ENCODE measurements around the gene ZDHHC24. TPM values are rescaled to one million over a fixed set of nuclear protein-coding genes. Genes with fewer than 3 reads are reported as not detected.

ZDHHC24 gene
- total RNA-seq, 4 donors from 2014 or later: 9.9 to 18.0 (median 14.7) TPM

DNA sequence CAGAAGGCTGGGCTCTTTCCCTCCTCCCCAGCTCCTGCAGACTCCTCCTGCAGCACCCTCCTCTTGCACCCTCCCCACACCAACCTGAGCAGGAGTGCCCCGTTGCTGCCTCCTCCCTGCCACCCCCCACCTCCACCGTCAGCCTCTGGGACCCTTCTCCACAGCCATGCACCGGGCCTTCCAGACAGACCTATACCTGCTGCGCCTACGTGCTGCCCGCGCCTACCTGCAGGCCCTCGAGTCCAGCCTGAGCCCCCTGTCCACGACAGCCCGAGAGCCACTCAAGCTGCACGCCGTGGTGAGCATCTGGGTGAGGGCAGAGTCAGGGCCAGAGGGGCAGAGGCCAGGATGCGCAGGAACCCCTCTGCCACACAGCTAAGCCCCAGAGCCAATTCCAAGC lies 16.2 kb downstream of the ZDHHC24 start:
- no peak overlapping the region for H3K4me3 ChIP-seq (ENCODE audit: low read depth, poor library complexity, severe bottlenecking)
- intact Hi-C loops (cut with DNase I; ENCODE audit: low total_unique reads): no loop called here
- TF ChIP-seq POLR2A (IDR thresholded peaks at IDR 0.05): no peak
- DNase-seq (ENCODE audit: low spot score in 2 of 2): no peak
- 84 to 92% methylated on average over 13 of the region's 13 CpGs for WGBS, 2 donors

DNA sequence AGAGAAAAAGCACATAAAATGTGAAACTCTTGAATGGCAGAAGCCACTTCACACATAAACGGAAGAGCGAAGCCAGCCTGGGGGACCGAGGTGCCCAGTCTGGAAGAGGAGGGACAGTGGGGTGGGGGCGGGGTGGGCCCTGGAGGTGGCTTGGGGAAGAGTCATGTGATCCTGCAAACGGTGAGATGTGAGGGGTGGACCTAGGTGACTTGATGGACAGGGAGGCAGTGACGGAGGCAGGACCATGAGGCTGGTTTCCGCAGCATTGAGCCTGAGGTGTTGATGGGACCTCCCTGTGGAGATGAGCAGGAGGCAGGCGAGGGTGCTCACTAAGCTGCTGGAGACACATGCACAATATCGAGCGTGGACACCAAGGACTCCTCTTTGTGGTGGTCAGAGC lies 16.8 kb downstream of the ZDHHC24 start:
- WGBS, 2 donors: 76 to 82% methylated on average over 10 of the region's 10 CpGs
- intact Hi-C loops (cut with DNase I; ENCODE audit: low total_unique reads): no loop called here
- no peak for DNase-seq (ENCODE audit: low spot score in 2 of 2)

DNA sequence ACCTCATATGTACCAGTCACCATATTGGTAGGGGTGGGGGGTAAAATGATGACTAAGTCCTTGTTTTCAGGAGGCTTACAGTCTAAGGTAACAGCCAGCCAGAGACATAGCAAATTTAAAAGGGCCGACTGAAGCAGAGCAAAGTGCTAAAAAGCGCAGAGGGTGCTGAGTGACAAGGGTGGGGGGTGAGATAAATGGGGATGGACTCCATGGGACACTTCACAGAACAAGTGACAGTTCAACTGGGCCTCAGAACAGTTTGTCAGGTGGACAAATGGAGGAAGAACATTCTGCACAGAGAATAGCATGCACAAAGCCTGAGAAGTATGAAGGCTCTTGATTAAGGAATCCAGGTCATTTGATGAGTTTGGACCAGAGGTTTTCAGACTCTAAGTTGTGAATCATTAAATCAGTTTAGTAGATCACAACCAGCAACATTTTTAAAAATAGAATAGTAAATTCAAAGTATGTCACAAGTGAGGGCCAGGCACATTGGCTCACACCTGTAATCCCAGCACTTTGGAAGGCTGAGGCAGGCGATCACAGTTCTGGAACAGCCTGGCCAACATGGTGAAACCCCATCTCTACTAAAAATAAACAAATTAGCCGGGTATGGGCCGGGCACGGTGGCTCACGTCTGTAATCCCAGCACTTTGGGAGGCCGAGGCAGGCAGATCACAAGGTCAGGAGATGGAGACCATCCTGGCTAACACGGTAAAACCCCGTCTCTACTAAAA lies 21.4 kb downstream of the ZDHHC24 start:
- DNase-seq (ENCODE audit: low spot score in 2 of 2): no peak
- no peak overlapping the region for H3K4me3 ChIP-seq (ENCODE audit: low read depth, poor library complexity, severe bottlenecking)
- no peak for TF ChIP-seq POLR2A (IDR thresholded peaks at IDR 0.05)
- TF ChIP-seq, protein P1, sequence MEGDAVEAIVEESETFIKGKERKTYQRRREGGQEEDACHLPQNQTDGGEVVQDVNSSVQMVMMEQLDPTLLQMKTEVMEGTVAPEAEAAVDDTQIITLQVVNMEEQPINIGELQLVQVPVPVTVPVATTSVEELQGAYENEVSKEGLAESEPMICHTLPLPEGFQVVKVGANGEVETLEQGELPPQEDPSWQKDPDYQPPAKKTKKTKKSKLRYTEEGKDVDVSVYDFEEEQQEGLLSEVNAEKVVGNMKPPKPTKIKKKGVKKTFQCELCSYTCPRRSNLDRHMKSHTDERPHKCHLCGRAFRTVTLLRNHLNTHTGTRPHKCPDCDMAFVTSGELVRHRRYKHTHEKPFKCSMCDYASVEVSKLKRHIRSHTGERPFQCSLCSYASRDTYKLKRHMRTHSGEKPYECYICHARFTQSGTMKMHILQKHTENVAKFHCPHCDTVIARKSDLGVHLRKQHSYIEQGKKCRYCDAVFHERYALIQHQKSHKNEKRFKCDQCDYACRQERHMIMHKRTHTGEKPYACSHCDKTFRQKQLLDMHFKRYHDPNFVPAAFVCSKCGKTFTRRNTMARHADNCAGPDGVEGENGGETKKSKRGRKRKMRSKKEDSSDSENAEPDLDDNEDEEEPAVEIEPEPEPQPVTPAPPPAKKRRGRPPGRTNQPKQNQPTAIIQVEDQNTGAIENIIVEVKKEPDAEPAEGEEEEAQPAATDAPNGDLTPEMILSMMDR (IDR thresholded peaks at IDR 0.05): no peak
- intact Hi-C loops (cut with DNase I; ENCODE audit: low total_unique reads): no loop called here
- WGBS, 2 donors: 92 to 93% methylated on average over 10 of the region's 10 CpGs

More for the DNA sequence above, 16.8 kb downstream of the ZDHHC24 start:
- H3K4me3 ChIP-seq (ENCODE audit: low read depth, poor library complexity, severe bottlenecking): no peak overlapping the region
- TF ChIP-seq POLR2A (IDR thresholded peaks at IDR 0.05): no peak
- TF ChIP-seq, protein P1 (IDR thresholded peaks at IDR 0.05): no peak

DNA sequence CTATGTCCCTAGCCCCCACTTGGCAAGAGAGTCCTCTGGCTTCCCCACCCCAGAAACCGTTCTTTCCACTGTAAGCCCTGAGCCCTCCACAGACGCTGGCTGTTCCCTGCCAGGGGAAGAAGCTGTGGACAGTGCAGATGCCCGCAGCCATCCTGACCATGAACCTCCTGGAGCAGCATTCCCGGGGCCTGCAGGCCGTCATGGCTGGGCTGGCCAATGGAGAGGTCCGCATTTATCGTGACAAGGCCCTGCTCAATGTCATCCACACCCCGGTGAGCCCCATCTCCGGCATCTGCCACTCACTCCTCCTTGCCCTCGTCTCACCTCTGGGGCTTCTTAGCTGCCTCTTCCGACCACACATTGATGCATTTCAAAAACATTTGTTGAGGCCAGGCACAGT lies 22.2 kb downstream of the ZDHHC24 start:
- intact Hi-C loops (cut with DNase I; ENCODE audit: low total_unique reads): no loop called here
- TF ChIP-seq POLR2A (IDR thresholded peaks at IDR 0.05): no peak
- TF ChIP-seq, protein P1 (IDR thresholded peaks at IDR 0.05): no peak
- H3K4me3 ChIP-seq (ENCODE audit: low read depth, poor library complexity, severe bottlenecking): no peak overlapping the region
- WGBS, 2 donors: 94 to 95% methylated on average over 11 of the region's 11 CpGs
- DNase-seq (ENCODE audit: low spot score in 2 of 2): no peak

DNA sequence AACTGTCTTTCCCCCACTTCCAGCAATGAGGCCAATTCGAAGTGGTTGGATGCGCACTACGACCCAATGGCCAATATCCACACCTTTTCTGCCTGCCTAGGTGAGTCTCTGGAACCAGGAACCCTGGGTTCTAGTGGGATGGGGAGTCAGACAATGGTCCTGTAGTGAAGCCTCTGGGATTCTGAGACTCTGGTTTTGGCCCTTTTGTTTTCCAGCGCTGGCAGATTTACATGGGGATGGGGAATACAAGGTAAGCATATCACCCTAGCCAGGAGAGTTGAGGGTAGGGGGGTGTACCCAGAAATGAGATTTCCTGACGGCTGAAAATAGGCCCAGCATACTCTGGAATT lies 34.9 kb downstream of the ZDHHC24 start:
- no peak for DNase-seq (ENCODE audit: low spot score in 2 of 2)
- H3K4me3 ChIP-seq (ENCODE audit: low read depth, poor library complexity, severe bottlenecking): peak overlapping the region; percentile 48
- intact Hi-C loops (cut with DNase I; ENCODE audit: low total_unique reads): no loop called here
- WGBS, 2 donors: 3 to 11% methylated on average over 5 of the region's 5 CpGs
- no peak for TF ChIP-seq POLR2A (IDR thresholded peaks at IDR 0.05)
- TF ChIP-seq, protein P1 (IDR thresholded peaks at IDR 0.05): no peak

DNA sequence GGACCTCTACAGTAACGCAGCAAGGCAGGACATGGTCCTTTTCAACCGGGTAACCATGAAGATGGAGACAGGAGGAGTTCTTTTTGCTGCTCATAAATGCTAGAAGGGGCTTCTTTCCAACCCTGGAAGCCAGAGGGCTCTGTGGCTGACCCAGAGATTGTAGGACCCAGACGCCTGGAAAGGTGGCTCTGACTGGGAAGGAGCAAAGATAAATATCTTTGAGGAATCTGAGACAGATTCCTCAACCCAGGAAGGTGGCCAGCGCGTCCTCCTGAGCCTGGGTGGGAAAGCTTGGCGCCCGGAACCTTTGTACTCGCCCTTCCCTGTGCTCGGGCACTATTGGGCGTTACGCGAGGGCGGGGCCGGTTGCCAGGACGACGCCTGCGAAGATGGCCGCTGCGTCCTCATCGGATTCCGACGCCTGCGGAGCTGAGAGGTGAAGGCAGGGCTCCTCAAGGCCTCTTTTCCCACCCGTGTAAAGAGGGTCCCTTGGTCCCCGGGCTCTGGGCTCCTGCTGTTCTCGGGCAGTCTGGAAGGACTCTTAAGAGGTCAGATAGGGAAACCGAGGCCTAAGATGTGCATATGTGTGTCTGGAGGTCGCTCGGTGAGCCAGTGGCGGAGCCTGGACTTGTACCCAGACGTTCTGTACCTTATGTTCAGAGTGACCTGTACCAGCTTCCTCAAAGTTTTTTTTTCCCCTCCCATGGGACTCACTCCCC lies 35.4 kb downstream of the ZDHHC24 start, which contains the start of gene BBS1:
Gene BBS1, plus strand, starts transcription at position 365 of the 719 bp plus-strand sequence. Its CDS starts 25 bp downstream, at position 390.
- 2% methylated on average over 30 to 31 of the region's 31 CpGs for WGBS, 2 donors
- TF ChIP-seq, protein P1 (IDR thresholded peaks at IDR 0.05): no peak
- no peak for TF ChIP-seq POLR2A (IDR thresholded peaks at IDR 0.05)
- intact Hi-C loops (cut with DNase I; ENCODE audit: low total_unique reads): no loop called here
- peak within 1 kb of the TSS; percentile 48 for H3K4me3 ChIP-seq (ENCODE audit: low read depth, poor library complexity, severe bottlenecking)
- peak; percentile 75 to 96 for DNase-seq (ENCODE audit: low spot score in 2 of 2)

Data from lower leg skin (tissue), 4 donors.